ENCODE data around the gene KLHL29.

The KLHL29 gene

GRCh38 chr2:23599006-23599405 is 214.0 kb downstream of the KLHL29 start:
- no peak for DNase-seq

- no peak for DNase-seq
Measured at GRCh38 chr2:23599667-23600066, 214.7 kb downstream of the KLHL29 start.

GRCh38 chr2:23600346-23600745 is 215.4 kb downstream of the KLHL29 start:
- no peak for DNase-seq

- no peak for DNase-seq
Measured at GRCh38 chr2:23601301-23601965, 216.5 kb downstream of the KLHL29 start.

- no peak for DNase-seq
Measured at GRCh38 chr2:23602116-23602515, 217.1 kb downstream of the KLHL29 start.

GRCh38 chr2:23603156-23603555 is 218.2 kb downstream of the KLHL29 start:
- DNase-seq, result no peak

GRCh38 chr2:23603581-23603980 is 218.6 kb downstream of the KLHL29 start:
- no peak for DNase-seq

GRCh38 chr2:23604731-23605130 is 219.8 kb downstream of the KLHL29 start:
- no peak for DNase-seq

GRCh38 chr2:23605236-23605635 is 220.3 kb downstream of the KLHL29 start:
- DNase-seq, result no peak

- DNase-seq, result no peak
Measured at GRCh38 chr2:23606196-23606595, 221.2 kb downstream of the KLHL29 start.

- no peak for DNase-seq
Measured at GRCh38 chr2:23606968-23607367, 222.0 kb downstream of the KLHL29 start.

- DNase-seq, result no peak
Measured at GRCh38 chr2:23607925-23608324, 222.9 kb downstream of the KLHL29 start.

GRCh38 chr2:23609254-23609653 is 224.3 kb downstream of the KLHL29 start:
- DNase-seq, result no peak

GRCh38 chr2:23611839-23612238 is 226.9 kb downstream of the KLHL29 start:
- DNase-seq, result no peak

GRCh38 chr2:23614701-23615100 is 229.7 kb downstream of the KLHL29 start:
- no peak for DNase-seq

GRCh38 chr2:23615216-23616020 is 230.4 kb downstream of the KLHL29 start:
- DNase-seq, result no peak

- no peak for DNase-seq
Measured at GRCh38 chr2:23616630-23617029, 231.7 kb downstream of the KLHL29 start.

GRCh38 chr2:23617167-23617810 is 232.3 kb downstream of the KLHL29 start:
- DNase-seq, result no peak

GRCh38 chr2:23617811-23618215 is 232.8 kb downstream of the KLHL29 start:
- no peak for DNase-seq

- no peak for DNase-seq
Measured at GRCh38 chr2:23618265-23618664, 233.3 kb downstream of the KLHL29 start.

GRCh38 chr2:23618794-23619530 is 234.0 kb downstream of the KLHL29 start:
- DNase-seq, result no peak

GRCh38 chr2:23619941-23620340 is 235.0 kb downstream of the KLHL29 start:
- no peak for DNase-seq

- DNase-seq, result no peak
Measured at GRCh38 chr2:23620841-23621341, 235.9 kb downstream of the KLHL29 start.

All from activated CD4-positive, alpha-beta T cell treated with anti-CD3 and anti-CD28 coated beads, Interleukin-2, amount 50 U/mL, for 48 hours (primary cell).